Chondrocyte (in vitro differentiated cells): Measurements from ENCODE around the gene ZBBX. TPM values are rescaled to one million over a fixed set of nuclear protein-coding genes. Genes with fewer than 3 reads are reported as not detected.

Source experiments
- DNase-seq: peaks from one replicate; pipeline ENCODE4 v3.0.0; 2021; ENCODE audit warnings: mixed read lengths, low spot score
- H3K27ac Mint-ChIP-seq: one replicate; pipeline ENCODE4 v1.8.0; 2021; ENCODE audit warnings: mild to moderate bottlenecking, moderate library complexity, mixed read lengths; ENCODE audit not compliant: unreplicated experiment
- H3K27me3 Mint-ChIP-seq: 2 replicates; pipeline ENCODE4 v1.8.0; 2021; ENCODE audit warnings: low read depth, mixed read lengths
- H3K36me3 Mint-ChIP-seq: 2 replicates; pipeline ENCODE4 v1.8.0; 2021; ENCODE audit warnings: low read depth, mixed read lengths
- H3K4me1 Mint-ChIP-seq: 2 replicates; pipeline ENCODE4 v1.8.0; 2021; ENCODE audit warnings: low read depth, mild to moderate bottlenecking, mixed read lengths
- H3K4me3 Mint-ChIP-seq: one replicate; pipeline ENCODE4 v1.8.0; 2021; ENCODE audit warnings: mild to moderate bottlenecking, moderate library complexity, mixed read lengths; ENCODE audit not compliant: unreplicated experiment
- H3K9me3 Mint-ChIP-seq: 2 replicates; pipeline ENCODE4 v1.8.0; 2021; ENCODE audit warnings: low read depth, mixed read lengths
- total RNA-seq: library from RNA; stranded (reverse); gene quantifications from 3 replicates; pipeline ENCODE4 v1.2.1, GENCODE V29; 2021
- TF ChIP-seq, protein P1 (sequence below): fragments of 200-600 bp; sonication (generic); IDR thresholded peaks from 2 replicates; pipeline ENCODE4 v1.5.0; 2021; ENCODE audit warnings: antibody characterized with exemption, mild to moderate bottlenecking, moderate library complexity

ZBBX gene
- total RNA-seq, 1 donor from 2014 or later = not detected

DNA sequence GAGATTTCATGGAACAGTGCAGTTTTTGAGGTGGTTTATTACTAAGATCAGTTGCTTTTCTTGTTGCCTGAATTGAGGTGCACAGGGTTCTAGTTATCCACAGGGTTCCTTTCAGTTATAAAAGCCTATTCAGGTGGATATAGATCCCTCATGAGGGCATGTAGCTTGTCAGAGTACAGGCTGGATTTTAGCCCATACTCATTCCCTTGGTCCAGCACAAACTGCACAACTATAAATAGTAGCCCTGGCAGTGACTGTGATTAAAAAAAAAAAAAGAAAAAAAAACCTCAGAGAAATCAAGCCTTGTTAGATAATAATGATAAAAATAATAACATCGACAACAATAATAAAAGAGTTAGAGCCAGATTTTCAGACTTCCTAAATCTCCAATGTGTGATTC is 154.3 kb downstream of the ZBBX start:
- Mint-ChIP-seq H3K4me3 (no peak overlapping the region), H3K9me3 (peaks cover 6% of the 10 kb centered on the region), H3K36me3 (no peaks in the 10 kb centered on the region), H3K27ac (no peak overlapping the region), H3K27me3 (peaks cover 6% of the 10 kb centered on the region), H3K4me1 (no peaks in the 10 kb centered on the region)
- no peak for DNase-seq
- TF ChIP-seq, protein P1, sequence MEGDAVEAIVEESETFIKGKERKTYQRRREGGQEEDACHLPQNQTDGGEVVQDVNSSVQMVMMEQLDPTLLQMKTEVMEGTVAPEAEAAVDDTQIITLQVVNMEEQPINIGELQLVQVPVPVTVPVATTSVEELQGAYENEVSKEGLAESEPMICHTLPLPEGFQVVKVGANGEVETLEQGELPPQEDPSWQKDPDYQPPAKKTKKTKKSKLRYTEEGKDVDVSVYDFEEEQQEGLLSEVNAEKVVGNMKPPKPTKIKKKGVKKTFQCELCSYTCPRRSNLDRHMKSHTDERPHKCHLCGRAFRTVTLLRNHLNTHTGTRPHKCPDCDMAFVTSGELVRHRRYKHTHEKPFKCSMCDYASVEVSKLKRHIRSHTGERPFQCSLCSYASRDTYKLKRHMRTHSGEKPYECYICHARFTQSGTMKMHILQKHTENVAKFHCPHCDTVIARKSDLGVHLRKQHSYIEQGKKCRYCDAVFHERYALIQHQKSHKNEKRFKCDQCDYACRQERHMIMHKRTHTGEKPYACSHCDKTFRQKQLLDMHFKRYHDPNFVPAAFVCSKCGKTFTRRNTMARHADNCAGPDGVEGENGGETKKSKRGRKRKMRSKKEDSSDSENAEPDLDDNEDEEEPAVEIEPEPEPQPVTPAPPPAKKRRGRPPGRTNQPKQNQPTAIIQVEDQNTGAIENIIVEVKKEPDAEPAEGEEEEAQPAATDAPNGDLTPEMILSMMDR = no peak

DNA sequence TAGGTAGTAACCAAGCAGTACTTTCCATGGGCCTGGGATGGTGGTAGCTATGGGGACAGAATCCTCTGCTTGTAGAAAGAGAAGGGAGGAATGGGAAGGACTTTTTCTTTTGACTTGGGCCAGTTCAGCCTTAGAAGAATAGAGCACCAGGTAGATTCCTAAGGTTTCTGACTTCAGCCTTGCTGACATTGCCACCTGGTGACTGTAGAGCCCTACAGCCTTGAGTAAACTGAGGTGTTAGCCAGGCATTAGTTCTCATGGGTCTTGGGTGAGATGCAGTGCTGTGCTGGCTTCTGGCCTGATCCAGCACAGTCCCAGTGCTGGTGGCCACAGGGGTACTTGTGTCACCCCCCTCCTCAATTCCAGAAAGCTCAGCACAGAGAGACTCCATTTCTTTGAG is 171.1 kb downstream of the ZBBX start:
- TF ChIP-seq, protein P1 = no peak
- H3K27me3 Mint-ChIP-seq = no peaks in the 10 kb centered on the region
- no peak overlapping the region for H3K27ac Mint-ChIP-seq
- H3K36me3 Mint-ChIP-seq = no peaks in the 10 kb centered on the region
- H3K9me3 Mint-ChIP-seq = peaks cover 11% of the 10 kb centered on the region
- H3K4me1 Mint-ChIP-seq = no peaks in the 10 kb centered on the region
- no peak for DNase-seq
- no peak overlapping the region for H3K4me3 Mint-ChIP-seq

DNA sequence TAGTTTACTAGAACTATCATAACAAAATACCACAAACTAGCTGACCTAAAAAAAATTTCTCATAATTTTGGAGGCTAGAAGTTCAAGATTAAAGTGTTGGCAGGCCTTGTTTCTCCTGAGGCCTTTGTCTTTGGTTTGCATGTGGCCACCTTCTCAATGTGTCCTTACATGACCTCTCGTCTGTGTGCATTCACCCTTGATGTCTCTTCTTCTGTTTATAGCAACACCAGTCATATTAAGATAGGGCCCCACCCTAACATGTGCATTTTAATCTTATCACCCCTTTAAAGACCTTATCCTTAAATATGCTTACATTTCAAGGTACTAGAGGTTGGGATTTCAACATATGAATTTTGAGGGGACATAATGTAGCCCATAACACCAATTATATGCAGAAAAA is 177.0 kb downstream of the ZBBX start:
- no peaks in the 10 kb centered on the region for H3K4me1 Mint-ChIP-seq
- H3K36me3 Mint-ChIP-seq = no peaks in the 10 kb centered on the region
- H3K9me3 Mint-ChIP-seq = no peaks in the 10 kb centered on the region
- H3K27ac Mint-ChIP-seq = no peak overlapping the region
- DNase-seq = no peak
- no peaks in the 10 kb centered on the region for H3K27me3 Mint-ChIP-seq
- H3K4me3 Mint-ChIP-seq = no peak overlapping the region
- TF ChIP-seq, protein P1 = no peak

DNA sequence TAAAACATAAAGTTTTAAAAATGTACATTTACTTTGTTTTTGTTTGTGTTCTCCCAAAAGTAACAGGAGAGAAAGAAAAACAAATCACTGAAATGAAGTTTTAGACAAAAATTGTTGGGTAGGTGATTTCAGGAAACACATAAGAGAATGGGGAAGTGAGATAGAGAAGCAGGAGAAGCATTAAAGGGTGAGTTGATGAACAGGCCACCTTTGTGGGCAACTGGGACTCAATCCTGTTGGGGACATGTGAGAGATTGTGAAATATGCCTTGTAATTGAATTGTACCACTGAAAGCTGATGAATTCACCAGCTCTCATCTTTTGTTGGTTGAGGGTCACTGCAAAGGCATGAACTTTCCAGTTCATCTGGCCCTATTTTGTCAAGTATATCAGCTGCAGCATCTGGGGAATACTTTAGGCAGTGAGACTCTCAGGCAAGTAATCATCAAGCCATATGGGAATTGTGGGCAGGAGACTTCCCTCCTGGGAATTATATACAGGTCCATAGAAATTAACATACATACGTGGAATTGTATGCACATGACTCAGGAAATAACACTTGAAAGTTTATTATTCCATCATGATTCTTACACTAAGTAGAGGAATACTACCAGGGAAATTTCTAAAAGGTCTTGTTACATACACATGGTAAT is 181.0 kb downstream of the ZBBX start:
- Mint-ChIP-seq H3K27me3 (no peaks in the 10 kb centered on the region), H3K27ac (no peak overlapping the region), H3K4me1 (no peaks in the 10 kb centered on the region), H3K36me3 (no peaks in the 10 kb centered on the region), H3K4me3 (no peak overlapping the region), H3K9me3 (peaks cover 2% of the 10 kb centered on the region)
- TF ChIP-seq, protein P1 = no peak
- no peak for DNase-seq

Other genes starting within 250 kb of the ZBBX start
- not detected in 3 replicates for gene SERPINI2, start 93.7 kb upstream of the ZBBX start, total RNA-seq